Lower leg skin (tissue), 4 donors: Measurements from ENCODE around the gene COL2A1. TPM values are rescaled to one million over a fixed set of nuclear protein-coding genes. Genes with fewer than 3 reads are reported as not detected.

Experiments
- DNase-seq, 2 donors: peaks; one replicate each; pipeline ENCODE4 v3.0.0-alpha.2; 2019; ENCODE audit warnings: low spot score in 2 of 2
- H3K4me3 ChIP-seq: fragments of 200-600 bp; sonication (generic); 2 replicates; pipeline ENCODE4 v1.5.1; 2017; ENCODE audit warnings: mild to moderate bottlenecking, low read depth; ENCODE audit not compliant: poor library complexity, severe bottlenecking
- CTCF ChIP-seq, 3 donors: fragments of 450-650 bp; IDR thresholded peaks; one replicate each; pipeline ENCODE4 v1.5.1; 2016; ENCODE audit warnings: antibody characterized with exemption in 3 of 3, mild to moderate bottlenecking in 3 of 3, moderate library complexity in 2 of 3
- POLR2A ChIP-seq, 2 donors: fragments of 450-650 bp; IDR thresholded peaks; one replicate each; pipeline ENCODE4 v1.6.1; 2016 to 2017; ENCODE audit warnings: antibody characterized with exemption in 2 of 2, mild to moderate bottlenecking in 1 of 2, moderate library complexity in 1 of 2
- WGBS, 2 donors: methylation state at CpG; one replicate each; pipeline ENCODE4 v1.1.5; 2018; 5-methylcytosine and 5-hydroxymethylcytosine counted together
- intact Hi-C: fragments of 100-400 bp; cut with DNase I; formaldehyde crosslinking; loops from one replicate; pipeline ENCODE4 v1.15.0; 2023; ENCODE audit warnings: low total_unique reads
- total RNA-seq, 4 donors: library from RNA; depleted of rRNA; stranded (reverse); fragments of >200 nt; gene quantifications; one replicate each; pipeline ENCODE4 v1.1.0, GENCODE V29; 2016

The COL2A1 gene
- total RNA-seq, 4 donors from 2014 or later, result 0.07 to 0.26 TPM; not detected in 2

- no peak for TF ChIP-seq CTCF (IDR thresholded peaks at IDR 0.05)
- TF ChIP-seq POLR2A (IDR thresholded peaks at IDR 0.05), result no peak
- WGBS, 2 donors, result 68 to 77% methylated on average over 3 of the region's 3 CpGs
- H3K4me3 ChIP-seq, result no peak overlapping the region
- intact Hi-C loops, result no loop called here
- DNase-seq, result no peak
These were observed 7.0 kb downstream of the COL2A1 start for GRCh38 chr12:47997321-47997720.

GRCh38 chr12:47995981-47996401, 8.3 kb downstream of the COL2A1 start:
- no peak for TF ChIP-seq CTCF (IDR thresholded peaks at IDR 0.05)
- no peak for TF ChIP-seq POLR2A (IDR thresholded peaks at IDR 0.05)
- intact Hi-C loops, result no loop called here
- no peak for DNase-seq
- H3K4me3 ChIP-seq, result no peak overlapping the region
- 50 to 69% methylated on average over 4 of the region's 4 CpGs for WGBS, 2 donors

GRCh38 chr12:47993491-47993890, 10.8 kb downstream of the COL2A1 start:
- 87 to 99% methylated on average over 5 of the region's 5 CpGs for WGBS, 2 donors
- DNase-seq, result no peak
- TF ChIP-seq POLR2A (IDR thresholded peaks at IDR 0.05) (no peak), CTCF (IDR thresholded peaks at IDR 0.05) (no peak)
- intact Hi-C loops, result no loop called here
- no peak overlapping the region for H3K4me3 ChIP-seq

GRCh38 chr12:47992776-47993175, 11.5 kb downstream of the COL2A1 start:
- WGBS, 2 donors, result 91 to 97% methylated on average over 10 of the region's 10 CpGs
- no peak for DNase-seq

GRCh38 chr12:47991106-47992061, 12.9 kb downstream of the COL2A1 start:
- no peak for DNase-seq
- intact Hi-C loops, result no loop called here
- no peak overlapping the region for H3K4me3 ChIP-seq
- TF ChIP-seq POLR2A (IDR thresholded peaks at IDR 0.05) (no peak), CTCF (IDR thresholded peaks at IDR 0.05) (no peak)
- WGBS, 2 donors, result 74 to 79% methylated on average over 13 of the region's 13 CpGs

More at GRCh38 chr12:47992776-47993175, 11.5 kb downstream of the COL2A1 start:
- no peak overlapping the region for H3K4me3 ChIP-seq
- TF ChIP-seq POLR2A (IDR thresholded peaks at IDR 0.05) (no peak), CTCF (IDR thresholded peaks at IDR 0.05) (no peak)
- intact Hi-C loops, result no loop called here
